ENCODE measurements around the gene CARD18.

CARD18 gene

GRCh38 chr11:105153392-105153791 lies 13.8 kb upstream of the CARD18 start (continued):
- TF ChIP-seq KLF7 (tag by site-specific recombination; IDR thresholded peaks at IDR 0.05; ENCODE audit: borderline replicate concordance): no peak

- CTCF ChIA-PET: no interaction called here
- POLR2A ChIA-PET: no interaction called here
- no peak for TF ChIP-seq ZNF10 (tag by site-specific recombination; IDR thresholded peaks at IDR 0.05)
- TF ChIP-seq ATF2 (tag by site-specific recombination; IDR thresholded peaks at IDR 0.05; ENCODE audit: low read depth): no peak
- no peak for TF ChIP-seq ZNF223 (tag by site-specific recombination; IDR thresholded peaks at IDR 0.05)
- TF ChIP-seq ZNF292 (tag by site-specific recombination; IDR thresholded peaks at IDR 0.05; ENCODE audit: borderline replicate concordance, low read depth): no peak
- no peak for TF ChIP-seq SALL2 (tag by site-specific recombination; IDR thresholded peaks at IDR 0.05; ENCODE audit: borderline replicate concordance)
- no peak for TF ChIP-seq AEBP2 (tag by site-specific recombination; IDR thresholded peaks at IDR 0.05; ENCODE audit: borderline replicate concordance)
- TF ChIP-seq ZNF426 (tag by site-specific recombination; IDR thresholded peaks at IDR 0.05): no peak
- no peak for TF ChIP-seq YY1 (tag by site-specific recombination; IDR thresholded peaks at IDR 0.05)
- no peak for TF ChIP-seq ZNF214 (tag by site-specific recombination; IDR thresholded peaks at IDR 0.05; ENCODE audit: borderline replicate concordance)
- no peak overlapping the region for H3K4me3 ChIP-seq (ENCODE audit: low read depth, low read length)
- no peaks in the 10 kb centered on the region for H3K9me3 ChIP-seq (ENCODE audit: control insufficient read depth, insufficient read depth, low read depth, low read length)
- H3K27ac ChIP-seq (ENCODE audit: extremely low read depth, low read depth, low read length): no peak overlapping the region
- no peaks in the 10 kb centered on the region for H3K4me1 ChIP-seq (ENCODE audit: control insufficient read depth, insufficient read depth, low read length)
- no peaks in the 10 kb centered on the region for H3K36me3 ChIP-seq (ENCODE audit: control insufficient read depth in 2 of 2, insufficient read depth in 1 of 2, low read length in 2 of 2)
Measured at GRCh38 chr11:105152560-105152959, 13.0 kb upstream of the CARD18 start.

- TF ChIP-seq ZBTB26 (tag by site-specific recombination; optimal IDR thresholded peaks at IDR 0.05): no peak
- no peak for TF ChIP-seq ZNF473 (tag by site-specific recombination; IDR thresholded peaks at IDR 0.05)
- TF ChIP-seq ZNF785 (tag by site-specific recombination; IDR thresholded peaks at IDR 0.05): no peak
- no peak for TF ChIP-seq ZEB2 (tag by site-specific recombination; IDR thresholded peaks at IDR 0.05)
- no peak for TF ChIP-seq ATF2 (tag by site-specific recombination; IDR thresholded peaks at IDR 0.05; ENCODE audit: low read depth)
- no peak for TF ChIP-seq ZBTB10 (tag by site-specific recombination; IDR thresholded peaks at IDR 0.05)
- TF ChIP-seq GLIS2 (tag by site-specific recombination; IDR thresholded peaks at IDR 0.05): no peak
- TF ChIP-seq ZBTB48 (tag by site-specific recombination; IDR thresholded peaks at IDR 0.05): no peak
- no peak for TF ChIP-seq ZFP69B (tag by site-specific recombination; IDR thresholded peaks at IDR 0.05)
- TF ChIP-seq KLF1 (tag by site-specific recombination; IDR thresholded peaks at IDR 0.05): no peak
- Histone ChIP-seq H3K36me3 (ENCODE audit: control insufficient read depth in 2 of 2, insufficient read depth in 1 of 2, low read length in 2 of 2) (no peaks in the 10 kb centered on the region), H3K9me3 (ENCODE audit: control insufficient read depth, insufficient read depth, low read depth, low read length) (no peaks in the 10 kb centered on the region), H3K27ac (ENCODE audit: extremely low read depth, low read depth, low read length) (no peak overlapping the region), H3K4me3 (ENCODE audit: low read depth, low read length) (no peak overlapping the region), H3K4me1 (ENCODE audit: control insufficient read depth, insufficient read depth, low read length) (no peaks in the 10 kb centered on the region)
- ChIA-PET POLR2A (no interaction called here), CTCF (no interaction called here)
Measured at GRCh38 chr11:105152021-105152512, 12.5 kb upstream of the CARD18 start.

Measured in HEK293 (cell line).